Mononuclear cell (primary cell): Measurements from ENCODE around the gene ITGA1. TPM values are rescaled to one million over a fixed set of nuclear protein-coding genes. Genes with fewer than 3 reads are reported as not detected.

Experiments
- H3K27me3 ChIP-seq: 2 replicates; pipeline ENCODE4 v1.6.0; 2011; ENCODE audit warnings: low read length, control low read depth; ENCODE audit not compliant: insufficient read depth
- H3K4me1 ChIP-seq: 2 replicates; pipeline ENCODE4 v1.5.1; 2011; ENCODE audit warnings: mild to moderate bottlenecking, low read length, control low read depth; ENCODE audit not compliant: insufficient read depth
- H3K4me3 ChIP-seq: 2 replicates; pipeline ENCODE4 v1.5.1; 2011; ENCODE audit warnings: mild to moderate bottlenecking, low read length, moderate library complexity
- H3K9me3 ChIP-seq: 2 replicates; pipeline ENCODE4 v1.5.1; 2011; ENCODE audit warnings: low read depth, mild to moderate bottlenecking, control low read depth, low read length
- total RNA-seq: library from RNA; depleted of rRNA; stranded (reverse); fragments of >200 nt; gene quantifications from one replicate; pipeline ENCODE4 v1.2.3, GENCODE V29; 2012

ITGA1 gene
- total RNA-seq, 1 donor, result 0.84 TPM

GRCh38 chr5:52868417-52868816, 80.7 kb downstream of the ITGA1 start:
- no peak overlapping the region for H3K4me3 ChIP-seq
- H3K9me3 ChIP-seq, result no peaks in the 10 kb centered on the region
- no peaks in the 10 kb centered on the region for H3K27me3 ChIP-seq
- no peaks in the 10 kb centered on the region for H3K4me1 ChIP-seq

- Histone ChIP-seq H3K27me3 (no peaks in the 10 kb centered on the region), H3K4me3 (no peak overlapping the region), H3K9me3 (no peaks in the 10 kb centered on the region), H3K4me1 (no peaks in the 10 kb centered on the region)
These were observed 81.7 kb downstream of the ITGA1 start for GRCh38 chr5:52869391-52869790.

GRCh38 chr5:52870448-52870847, 82.7 kb downstream of the ITGA1 start:
- Histone ChIP-seq H3K4me1 (no peaks in the 10 kb centered on the region), H3K4me3 (no peak overlapping the region), H3K27me3 (no peaks in the 10 kb centered on the region), H3K9me3 (no peaks in the 10 kb centered on the region)

GRCh38 chr5:52875827-52876226, 88.1 kb downstream of the ITGA1 start:
- Histone ChIP-seq H3K9me3 (no peaks in the 10 kb centered on the region), H3K4me1 (no peaks in the 10 kb centered on the region), H3K4me3 (no peak overlapping the region), H3K27me3 (no peaks in the 10 kb centered on the region)

GRCh38 chr5:52876456-52876855, 88.7 kb downstream of the ITGA1 start:
- Histone ChIP-seq H3K27me3 (no peaks in the 10 kb centered on the region), H3K4me1 (no peaks in the 10 kb centered on the region), H3K9me3 (no peaks in the 10 kb centered on the region), H3K4me3 (no peak overlapping the region)

- Histone ChIP-seq H3K9me3 (no peaks in the 10 kb centered on the region), H3K4me1 (no peaks in the 10 kb centered on the region), H3K4me3 (no peak overlapping the region), H3K27me3 (no peaks in the 10 kb centered on the region)
These were observed 90.9 kb downstream of the ITGA1 start for GRCh38 chr5:52878656-52879055.

- Histone ChIP-seq H3K4me1 (no peaks in the 10 kb centered on the region), H3K27me3 (no peaks in the 10 kb centered on the region)
These were observed 92.8 kb downstream of the ITGA1 start for GRCh38 chr5:52880541-52880940.

GRCh38 chr5:52881468-52881867, 93.8 kb downstream of the ITGA1 start:
- Histone ChIP-seq H3K4me1 (no peaks in the 10 kb centered on the region), H3K9me3 (no peaks in the 10 kb centered on the region), H3K27me3 (no peaks in the 10 kb centered on the region), H3K4me3 (no peak overlapping the region)

More at GRCh38 chr5:52880541-52880940, 92.8 kb downstream of the ITGA1 start:
- Histone ChIP-seq H3K4me3 (no peak overlapping the region), H3K9me3 (no peaks in the 10 kb centered on the region)

- no peaks in the 10 kb centered on the region for H3K4me1 ChIP-seq
These were observed 95.4 kb downstream of the ITGA1 start for GRCh38 chr5:52883110-52883509.

GRCh38 chr5:52884453-52884852, 96.7 kb downstream of the ITGA1 start:
- Histone ChIP-seq H3K9me3 (no peaks in the 10 kb centered on the region), H3K27me3 (no peaks in the 10 kb centered on the region), H3K4me1 (no peaks in the 10 kb centered on the region), H3K4me3 (no peak overlapping the region)

More at GRCh38 chr5:52883110-52883509, 95.4 kb downstream of the ITGA1 start:
- no peak overlapping the region for H3K4me3 ChIP-seq
- no peaks in the 10 kb centered on the region for H3K27me3 ChIP-seq
- H3K9me3 ChIP-seq, result no peaks in the 10 kb centered on the region

- Histone ChIP-seq H3K4me1 (no peaks in the 10 kb centered on the region), H3K9me3 (no peaks in the 10 kb centered on the region), H3K27me3 (no peaks in the 10 kb centered on the region), H3K4me3 (no peak overlapping the region)
These were observed 97.9 kb downstream of the ITGA1 start for GRCh38 chr5:52885614-52886013.

- no peaks in the 10 kb centered on the region for H3K4me1 ChIP-seq
- H3K4me3 ChIP-seq, result no peak overlapping the region
- H3K27me3 ChIP-seq, result no peaks in the 10 kb centered on the region
These were observed 98.5 kb downstream of the ITGA1 start for GRCh38 chr5:52886206-52886605.

GRCh38 chr5:52887066-52887465, 99.3 kb downstream of the ITGA1 start:
- H3K27me3 ChIP-seq, result no peaks in the 10 kb centered on the region
- no peaks in the 10 kb centered on the region for H3K9me3 ChIP-seq
- H3K4me1 ChIP-seq, result no peaks in the 10 kb centered on the region
- H3K4me3 ChIP-seq, result no peak overlapping the region

More at GRCh38 chr5:52886206-52886605, 98.5 kb downstream of the ITGA1 start:
- H3K9me3 ChIP-seq, result no peaks in the 10 kb centered on the region

GRCh38 chr5:52888363-52888762, 100.6 kb downstream of the ITGA1 start:
- Histone ChIP-seq H3K27me3 (no peaks in the 10 kb centered on the region), H3K4me3 (no peak overlapping the region), H3K4me1 (no peaks in the 10 kb centered on the region), H3K9me3 (no peaks in the 10 kb centered on the region)

GRCh38 chr5:52892242-52892878, 104.6 kb downstream of the ITGA1 start:
- Histone ChIP-seq H3K4me1 (no peaks in the 10 kb centered on the region), H3K27me3 (no peaks in the 10 kb centered on the region), H3K9me3 (no peaks in the 10 kb centered on the region), H3K4me3 (no peak overlapping the region)

- H3K9me3 ChIP-seq, result no peaks in the 10 kb centered on the region
- H3K27me3 ChIP-seq, result no peaks in the 10 kb centered on the region
- no peaks in the 10 kb centered on the region for H3K4me1 ChIP-seq
- H3K4me3 ChIP-seq, result no peak overlapping the region
These were observed 105.4 kb downstream of the ITGA1 start for GRCh38 chr5:52893105-52893504.
